PC-9 (cell line): ENCODE measurements around the gene LUZP2.

Experiments used
- EZH2 ChIP-seq: fragments of 200-600 bp; sonication (generic); IDR thresholded peaks from 2 replicates; pipeline ENCODE4 v1.8.0; 2017; ENCODE audit warnings: antibody characterized with exemption, low read depth
- TF ChIP-seq, protein P1 (sequence below): fragments of 200-600 bp; sonication (generic); conservative IDR thresholded peaks from 2 replicates; pipeline ENCODE4 v1.6.1; 2017; ENCODE audit warnings: mixed run types, antibody characterized with exemption, mild to moderate bottlenecking, moderate library complexity

DNA sequence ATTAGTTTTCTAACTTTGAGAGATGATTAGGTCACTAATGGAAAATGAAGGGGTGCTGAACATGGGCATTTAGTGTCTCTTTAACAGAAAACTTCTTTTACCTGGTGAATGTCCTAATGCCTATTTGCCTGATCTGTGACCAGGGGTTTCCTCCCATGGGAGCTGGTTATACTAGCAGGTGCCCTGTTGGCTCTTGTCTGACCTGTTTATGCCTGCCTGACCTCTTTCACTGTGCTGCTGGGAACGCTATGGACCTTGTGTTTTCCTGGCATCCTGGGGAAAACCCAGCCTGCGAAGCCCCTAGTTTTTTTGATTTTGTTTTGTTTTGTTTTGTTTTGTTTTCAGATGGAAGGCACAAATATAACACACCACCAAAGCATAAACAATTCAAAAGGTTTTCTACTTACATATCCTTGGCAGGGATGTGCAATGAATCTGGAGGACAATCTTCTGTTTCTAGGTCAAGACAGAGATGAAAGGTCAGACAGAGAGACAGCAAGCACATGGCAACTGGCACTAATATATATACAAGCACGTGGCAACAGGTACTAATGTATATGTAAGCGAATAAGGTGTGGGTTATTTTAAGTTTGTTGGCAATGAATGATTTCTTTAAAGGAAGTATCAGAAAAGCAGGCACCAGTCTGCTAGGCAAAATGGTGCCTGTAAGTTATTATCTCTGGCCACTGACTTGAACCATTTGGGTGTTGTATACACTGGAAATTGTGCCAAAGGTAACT is 390.2 kb downstream of the LUZP2 start:
- TF ChIP-seq, protein P1, sequence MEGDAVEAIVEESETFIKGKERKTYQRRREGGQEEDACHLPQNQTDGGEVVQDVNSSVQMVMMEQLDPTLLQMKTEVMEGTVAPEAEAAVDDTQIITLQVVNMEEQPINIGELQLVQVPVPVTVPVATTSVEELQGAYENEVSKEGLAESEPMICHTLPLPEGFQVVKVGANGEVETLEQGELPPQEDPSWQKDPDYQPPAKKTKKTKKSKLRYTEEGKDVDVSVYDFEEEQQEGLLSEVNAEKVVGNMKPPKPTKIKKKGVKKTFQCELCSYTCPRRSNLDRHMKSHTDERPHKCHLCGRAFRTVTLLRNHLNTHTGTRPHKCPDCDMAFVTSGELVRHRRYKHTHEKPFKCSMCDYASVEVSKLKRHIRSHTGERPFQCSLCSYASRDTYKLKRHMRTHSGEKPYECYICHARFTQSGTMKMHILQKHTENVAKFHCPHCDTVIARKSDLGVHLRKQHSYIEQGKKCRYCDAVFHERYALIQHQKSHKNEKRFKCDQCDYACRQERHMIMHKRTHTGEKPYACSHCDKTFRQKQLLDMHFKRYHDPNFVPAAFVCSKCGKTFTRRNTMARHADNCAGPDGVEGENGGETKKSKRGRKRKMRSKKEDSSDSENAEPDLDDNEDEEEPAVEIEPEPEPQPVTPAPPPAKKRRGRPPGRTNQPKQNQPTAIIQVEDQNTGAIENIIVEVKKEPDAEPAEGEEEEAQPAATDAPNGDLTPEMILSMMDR = no peak
- TF ChIP-seq EZH2 = no peak
